Endothelial cell of umbilical vein (primary cell): ENCODE data around the gene PPAN. TPM values are rescaled to one million over a fixed set of nuclear protein-coding genes. Genes with fewer than 3 reads are reported as not detected.

Experiments used
- BruUV-seq: library from RNA; stranded (reverse); fragments of 400-500 nt; replicated peaks from 2 replicates; lab custom pipeline; 2021; lab: Mats Ljungman, UMichigan
- CTCF ChIA-PET: fragments of 300-600, 350-600 bp; sonication (Branson Sonifier 250); formaldehyde crosslinking; loops from one replicate; lab custom pipeline; 2021; ENCODE audit warnings: antibody characterized with exemption, inconsistent platforms; lab: Charles Lee
- POLR2A ChIA-PET: fragments of 300-600, 350-600 bp; sonication (Branson Sonifier 250); formaldehyde crosslinking; loops from one replicate; lab custom pipeline; 2021; ENCODE audit warnings: antibody characterized with exemption, inconsistent platforms; lab: Charles Lee
- DNase-seq: peaks from one replicate; pipeline ENCODE4 v3.0.0-alpha.2; 2011; ENCODE audit warnings: low read depth, low spot score
- FAIRE-seq: peaks from 2 replicates; lab custom pipeline; 2011; peaks lifted over from hg19 to GRCh38; lab: Jason Lieb, UNC
- H2AFZ ChIP-seq: 2 replicates; pipeline ENCODE4 v1.6.0; 2012; ENCODE audit warnings: low read depth, low read length, control low read depth, inconsistent platforms
- H3K27ac ChIP-seq: 2 replicates; pipeline ENCODE4 v1.5.1; 2011; ENCODE audit warnings: low read depth, mild to moderate bottlenecking, control low read depth, low read length, moderate library complexity; ENCODE audit not compliant: insufficient read depth
- H3K27me3 ChIP-seq, 2 experiments: 2 replicates each; pipeline versions ENCODE4 v1.6.0 to v1.6.1; 2011; ENCODE audit warnings: low read length in 2 of 2, mixed read lengths in 1 of 2; ENCODE audit not compliant: control insufficient read depth in 2 of 2, insufficient read depth in 2 of 2
- H3K36me3 ChIP-seq, 2 experiments: 2 replicates in 1 of 2; 3 replicates in 1 of 2; pipeline ENCODE4 v1.5.1; 2011; ENCODE audit warnings: low read length in 2 of 2, mild to moderate bottlenecking in 1 of 2, moderate library complexity in 1 of 2; ENCODE audit not compliant: control insufficient read depth in 2 of 2, insufficient read depth in 2 of 2; ENCODE audit errors: extremely low read depth in 1 of 2
- H3K4me1 ChIP-seq: 3 replicates; pipeline ENCODE4 v1.5.1; 2011; ENCODE audit warnings: mild to moderate bottlenecking, low read length; ENCODE audit not compliant: control insufficient read depth, insufficient read depth; ENCODE audit errors: extremely low read depth
- H3K4me2 ChIP-seq: 2 replicates; pipeline ENCODE4 v1.6.1; 2011; ENCODE audit warnings: low read length, control low read depth, mixed read lengths; ENCODE audit not compliant: insufficient read depth
- H3K4me3 ChIP-seq, 3 experiments: fragments of 200-600 bp in 1 of 3; sonication (generic), shearing (Covaris generic) in 1 of 3; replicated peaks in 1 of 3; 2 replicates each; pipeline ENCODE4 v1.5.1; 2011 to 2016; ENCODE audit warnings: control low read depth in 3 of 3, low read length in 3 of 3, mild to moderate bottlenecking in 2 of 3, inconsistent platforms in 1 of 3, low read depth in 1 of 3, moderate library complexity in 1 of 3; ENCODE audit not compliant: insufficient read depth in 1 of 3
- H3K79me2 ChIP-seq: 2 replicates; pipeline ENCODE4 v1.6.0; 2012; ENCODE audit warnings: low read length, inconsistent platforms; ENCODE audit not compliant: control insufficient read depth, insufficient read depth
- H3K9ac ChIP-seq: replicated peaks from 2 replicates; pipeline ENCODE3; 2011; ENCODE audit warnings: low read length, control low read depth; ENCODE audit not compliant: insufficient read depth; ENCODE audit errors: extremely low read depth
- H3K9me1 ChIP-seq: replicated peaks from 3 replicates; pipeline ENCODE4 v1.6.0; 2011; ENCODE audit warnings: mild to moderate bottlenecking, low read length; ENCODE audit not compliant: control insufficient read depth, insufficient read depth; ENCODE audit errors: extremely low read depth
- H3K9me3 ChIP-seq: replicated peaks from 2 replicates; pipeline ENCODE4 v1.5.1; 2012; ENCODE audit warnings: low read length, inconsistent platforms; ENCODE audit not compliant: control insufficient read depth, insufficient read depth
- H4K20me1 ChIP-seq: replicated peaks from 2 replicates; pipeline ENCODE3; 2011; ENCODE audit warnings: mild to moderate bottlenecking, low read length; ENCODE audit not compliant: control insufficient read depth, insufficient read depth; ENCODE audit errors: extremely low read depth
- EZH2 ChIP-seq: IDR thresholded peaks from 2 replicates; pipeline ENCODE4 v1.6.1; 2012; ENCODE audit warnings: borderline replicate concordance, low read depth, mild to moderate bottlenecking, moderate library complexity, low read length, inconsistent platforms; ENCODE audit not compliant: severe bottlenecking
- FOS ChIP-seq: IDR thresholded peaks from 2 replicates; pipeline ENCODE4 v1.6.1; 2011; ENCODE audit warnings: mild to moderate bottlenecking, low read length, moderate library complexity, borderline replicate concordance; ENCODE audit not compliant: insufficient read depth
- GATA2 ChIP-seq: IDR thresholded peaks from 2 replicates; pipeline ENCODE4 v1.7.0; 2011; ENCODE audit warnings: low read depth, mild to moderate bottlenecking, moderate library complexity, mixed read lengths, low read length; ENCODE audit not compliant: insufficient read length, insufficient read depth
- JUN ChIP-seq: IDR thresholded peaks from 2 replicates; pipeline ENCODE4 v1.6.1; 2011; ENCODE audit warnings: borderline replicate concordance, low read depth; ENCODE audit not compliant: insufficient read length, insufficient read depth
- MYC ChIP-seq: IDR thresholded peaks from one replicate; pipeline ENCODE4 v1.6.1; 2011; ENCODE audit warnings: mild to moderate bottlenecking, low read depth, low read length
- POLR2A ChIP-seq: IDR thresholded peaks from 2 replicates; pipeline ENCODE4 v1.6.1; 2012; ENCODE audit warnings: low read depth, mild to moderate bottlenecking, control low read depth, low read length
- POLR2AphosphoS5 ChIP-seq: IDR thresholded peaks from 2 replicates; pipeline ENCODE4 v1.6.1; 2012; ENCODE audit warnings: low read depth, mild to moderate bottlenecking, control low read depth, low read length, moderate library complexity; ENCODE audit not compliant: insufficient read depth
- dilution Hi-C: fragments of 300-500 bp; cut with MboI; formaldehyde crosslinking; loops from one replicate; pipeline ENCODE4 v1.15.0; 2019; ENCODE audit warnings: low sequenced_read_pairs; ENCODE audit not compliant: extremely low pct_ligation_motif_present
- intact Hi-C: fragments of 100-400 bp; cut with micrococcal nuclease; formaldehyde crosslinking; loops from one replicate; pipeline ENCODE4 v1.10.0; 2022
- polyA plus RNA-seq, 4 experiments: library from polyadenylated mRNA; depleted of rRNA in 3 of 4; stranded (reverse) in 3 of 4; unstranded in 1 of 4; fragments of >200 nt; gene quantifications; 2 replicates each; pipeline versions ENCODE4 v1.2.1 to v1.2.3, GENCODE V29; 2011 to 2012; ENCODE audit warnings: missing spikeins in 1 of 4
- total RNA-seq: library from RNA; stranded (reverse); gene quantifications from 2 replicates; pipeline ENCODE4 v1.2.3, GENCODE V29; 2021
- TF ChIP-seq, protein P1 (sequence below), 2 donors: IDR thresholded peaks; 1 replicate in 1 of 2; 2 replicates in 1 of 2; pipeline ENCODE4 v1.5.1; 2011; ENCODE audit warnings: low read length in 2 of 2, mild to moderate bottlenecking in 2 of 2, moderate library complexity in 2 of 2, control low read depth in 1 of 2, inconsistent platforms in 1 of 2, low read depth in 1 of 2; ENCODE audit not compliant: insufficient read depth in 1 of 2; ENCODE audit errors: extremely low read depth in 1 of 2
- TF ChIP-seq, protein P2 (sequence below): IDR thresholded peaks from 2 replicates; pipeline ENCODE4 v1.6.1; 2011; ENCODE audit not compliant: insufficient read depth, insufficient read length

The PPAN gene
- total and polyA plus RNA-seq, 2 donors (not counting 3 experiments of a cell fraction or from before 2014, with no cell fraction given), result 27.6 to 51.6 TPM

DNA sequence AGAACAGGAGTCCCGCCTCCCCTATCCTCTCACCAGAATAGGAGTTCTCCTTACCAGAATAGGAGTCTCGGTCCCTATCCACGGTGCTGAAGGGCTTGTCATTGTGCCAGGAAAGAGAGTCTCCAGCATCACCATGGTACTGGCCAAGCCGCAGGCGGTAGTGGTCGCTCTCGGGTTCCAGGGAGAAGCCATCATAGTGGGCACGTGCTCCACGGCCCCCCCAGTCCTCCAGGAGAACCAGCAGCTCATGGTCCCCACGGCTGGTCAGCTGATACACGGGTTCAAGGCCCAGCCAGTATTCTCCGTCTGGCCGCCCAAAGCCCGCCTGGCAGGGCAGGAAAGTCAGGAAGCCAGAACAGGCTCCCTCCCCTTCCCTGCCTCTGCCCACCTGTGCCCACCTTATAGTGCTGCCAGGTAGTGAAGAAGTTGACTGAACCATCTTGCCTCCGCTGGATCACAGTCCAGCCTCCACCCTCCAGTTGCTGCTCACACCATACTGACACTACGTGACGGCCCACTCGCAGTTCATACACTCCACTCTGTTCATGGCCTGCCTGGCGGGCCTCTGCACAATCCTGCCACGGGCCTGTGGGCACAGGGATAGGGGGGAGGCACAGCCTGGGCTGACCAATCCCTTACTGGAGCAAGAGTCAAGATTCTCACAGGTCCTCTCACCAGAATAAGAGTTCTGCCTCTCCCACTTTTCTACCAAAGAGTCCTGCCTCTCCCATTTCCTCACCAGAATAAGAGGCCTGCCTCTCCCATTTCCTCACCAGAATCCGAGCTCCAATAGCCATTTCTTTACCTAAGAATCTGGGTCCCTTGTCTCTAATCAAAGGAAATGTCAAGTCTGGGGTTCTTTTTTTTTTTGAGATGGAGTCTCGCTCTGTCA, 12.6 kb upstream of the PPAN start:
- no peaks in the 10 kb centered on the region for H3K79me2 ChIP-seq
- no peaks in the 10 kb centered on the region for H3K9me1 ChIP-seq
- DNase-seq (no peak), FAIRE-seq (no peak)
- H3K27ac ChIP-seq, result no peak overlapping the region
- no TSS peak for BruUV-seq
- dilution Hi-C loops (no loop called here), intact Hi-C loops (no loop called here)
- no peak overlapping the region for H3K4me3 ChIP-seq
- H3K4me2 ChIP-seq, result no peak overlapping the region
- no peak overlapping the region for H3K9ac ChIP-seq
- H3K9me3 ChIP-seq, result no peaks in the 10 kb centered on the region
- H3K4me1 ChIP-seq, result peaks cover 3% of the 10 kb centered on the region
- H3K27me3 ChIP-seq, result no peaks in the 10 kb centered on the region
- peaks cover 0 to 18% of the 10 kb centered on the region in 2 experiments for H3K36me3 ChIP-seq
- CTCF ChIA-PET, result no interaction called here
- TF ChIP-seq POLR2A (no peak), EZH2 (no peak), POLR2AphosphoS5 (no peak), FOS (no peak), JUN (no peak), MYC (no peak), GATA2 (no peak)
- TF ChIP-seq, protein P1, sequence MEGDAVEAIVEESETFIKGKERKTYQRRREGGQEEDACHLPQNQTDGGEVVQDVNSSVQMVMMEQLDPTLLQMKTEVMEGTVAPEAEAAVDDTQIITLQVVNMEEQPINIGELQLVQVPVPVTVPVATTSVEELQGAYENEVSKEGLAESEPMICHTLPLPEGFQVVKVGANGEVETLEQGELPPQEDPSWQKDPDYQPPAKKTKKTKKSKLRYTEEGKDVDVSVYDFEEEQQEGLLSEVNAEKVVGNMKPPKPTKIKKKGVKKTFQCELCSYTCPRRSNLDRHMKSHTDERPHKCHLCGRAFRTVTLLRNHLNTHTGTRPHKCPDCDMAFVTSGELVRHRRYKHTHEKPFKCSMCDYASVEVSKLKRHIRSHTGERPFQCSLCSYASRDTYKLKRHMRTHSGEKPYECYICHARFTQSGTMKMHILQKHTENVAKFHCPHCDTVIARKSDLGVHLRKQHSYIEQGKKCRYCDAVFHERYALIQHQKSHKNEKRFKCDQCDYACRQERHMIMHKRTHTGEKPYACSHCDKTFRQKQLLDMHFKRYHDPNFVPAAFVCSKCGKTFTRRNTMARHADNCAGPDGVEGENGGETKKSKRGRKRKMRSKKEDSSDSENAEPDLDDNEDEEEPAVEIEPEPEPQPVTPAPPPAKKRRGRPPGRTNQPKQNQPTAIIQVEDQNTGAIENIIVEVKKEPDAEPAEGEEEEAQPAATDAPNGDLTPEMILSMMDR (IDR thresholded peaks at IDR 0.05; ENCODE audit: extremely low read depth in 1 of 2, insufficient read depth in 1 of 2, low read depth in 1 of 2, low read length in 2 of 2), result no peak
- TF ChIP-seq, protein P2, sequence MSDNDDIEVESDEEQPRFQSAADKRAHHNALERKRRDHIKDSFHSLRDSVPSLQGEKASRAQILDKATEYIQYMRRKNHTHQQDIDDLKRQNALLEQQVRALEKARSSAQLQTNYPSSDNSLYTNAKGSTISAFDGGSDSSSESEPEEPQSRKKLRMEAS, result no peak
- no peak overlapping the region for H2AFZ ChIP-seq
- POLR2A ChIA-PET, result no interaction called here
- H4K20me1 ChIP-seq, result no peaks in the 10 kb centered on the region
